ENCODE data around the gene USP22. TPM values are rescaled to one million over a fixed set of nuclear protein-coding genes. Genes with fewer than 3 reads are reported as not detected.

USP22 gene
- total and polyA plus RNA-seq, 4 donors, result 27.2 to 109 (median 58.1) TPM

DNA sequence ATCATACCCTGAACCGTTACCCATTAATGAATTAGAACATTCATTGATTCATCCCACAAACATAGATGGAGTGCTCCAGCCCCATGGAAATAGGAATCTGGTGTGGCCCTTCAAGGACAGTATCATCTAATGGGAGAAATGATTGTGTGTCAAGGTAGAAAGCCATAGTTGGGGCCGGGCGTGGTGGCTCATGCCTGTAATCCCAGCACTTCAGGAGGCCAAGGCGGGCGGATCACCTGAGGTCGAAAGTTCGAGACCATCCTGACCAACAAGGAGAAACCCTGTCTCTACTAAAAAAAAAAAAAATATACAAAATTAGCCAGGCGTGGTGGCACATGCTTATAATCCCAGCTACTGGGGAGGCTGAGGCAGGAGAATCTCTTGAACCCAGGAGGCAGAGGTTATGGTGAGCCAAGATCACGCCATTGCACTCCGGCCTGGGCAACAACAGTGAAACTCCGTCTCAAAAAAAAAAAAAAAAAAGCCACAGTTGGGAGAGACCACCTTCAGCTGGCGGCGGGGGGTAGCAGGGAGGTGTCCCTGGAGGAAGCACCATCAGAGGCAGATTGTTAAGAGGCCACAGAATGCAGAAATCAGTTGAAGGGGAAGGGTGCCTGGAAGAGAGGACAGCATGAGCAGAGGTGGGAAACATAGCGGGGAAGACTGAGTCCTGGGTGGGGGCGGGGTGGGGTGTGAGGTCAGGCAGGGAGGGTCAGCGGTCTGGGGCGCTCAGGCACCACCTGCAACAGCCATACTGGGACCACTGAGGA lies 60.0 kb downstream of the USP22 start (continued):
- TF ChIP-seq TAF1 (conservative IDR thresholded peaks at IDR 0.05) (no peak), FOXA1 (IDR thresholded peaks at IDR 0.05) (no peak), MAX (IDR thresholded peaks at IDR 0.05) (no peak), HNF4G (IDR thresholded peaks at IDR 0.05) (no peak), NR2F2 (IDR thresholded peaks at IDR 0.05) (no peak), EGR1 (IDR thresholded peaks at IDR 0.05; ENCODE audit: low read depth in 2 of 2) (no peak), RAD21 (IDR thresholded peaks at IDR 0.05) (no peak), RXRA (IDR thresholded peaks at IDR 0.05) (no peak), GABPA (IDR thresholded peaks at IDR 0.05 in 1 of 2, conservative IDR thresholded peaks at IDR 0.05 in 1 of 2) (no peak)

GRCh38 chr17:20981046-20981920 lies 61.5 kb downstream of the USP22 start:
- H3K4me3 ChIP-seq (ENCODE audit: low read depth in 1 of 3, low read length in 3 of 3), result no peak overlapping the region
- TF ChIP-seq FOXA1 (IDR thresholded peaks at IDR 0.05), result no peak
- no peak for TF ChIP-seq RXRA (IDR thresholded peaks at IDR 0.05)
- no peak for TF ChIP-seq RAD21 (IDR thresholded peaks at IDR 0.05)
- no peak for TF ChIP-seq HNF4G (IDR thresholded peaks at IDR 0.05)
- TF ChIP-seq JUND (IDR thresholded peaks at IDR 0.05), result no peak
- no peak for TF ChIP-seq EGR1 (IDR thresholded peaks at IDR 0.05; ENCODE audit: low read depth in 2 of 2)
- peaks cover 0 to 5% (median 3%) of the 10 kb centered on the region in 4 donors for H3K4me1 ChIP-seq (ENCODE audit: control insufficient read depth in 4 of 4, insufficient read depth in 4 of 4, low read length in 3 of 4)
- WGBS, result 96% methylated on average over 14 of the region's 14 CpGs
- H3K27ac ChIP-seq (ENCODE audit: low read depth in 1 of 2, low read length in 2 of 2), result no peak overlapping the region
- H3K27me3 ChIP-seq (ENCODE audit: control insufficient read depth in 4 of 4, insufficient read depth in 4 of 4, low read length in 3 of 4), result peaks cover 0 to 2% (median 0%) of the 10 kb centered on the region in 4 donors
- H3K36me3 ChIP-seq (ENCODE audit: control insufficient read depth in 4 of 4, insufficient read depth in 3 of 4, low read depth in 1 of 4, low read length in 3 of 4), result no peaks in the 10 kb centered on the region
- no peaks in the 10 kb centered on the region for H3K9me3 ChIP-seq (ENCODE audit: control insufficient read depth in 4 of 4, low read length in 3 of 4)
- no peak for DNase-seq (ENCODE audit: low spot score)
- no peak overlapping the region for H3K9ac ChIP-seq (ENCODE audit: low read depth in 1 of 2, low read length in 2 of 2)

DNA sequence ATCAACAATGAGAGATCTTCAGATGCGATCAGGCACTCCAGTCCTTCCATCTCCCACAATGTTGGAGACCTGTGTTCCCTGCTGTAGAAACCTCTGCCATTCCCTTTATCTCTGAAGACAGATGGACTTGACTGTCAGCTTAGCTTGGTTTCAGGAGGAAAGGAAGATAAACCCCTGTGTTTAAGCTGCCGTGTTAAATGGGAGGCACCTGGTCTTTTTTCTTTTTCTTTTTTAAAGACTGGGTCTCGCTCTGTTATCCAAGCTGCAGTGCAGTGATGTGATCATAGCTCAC lies 63.1 kb downstream of the USP22 start:
- WGBS, result 73% methylated on average over 3 of the region's 3 CpGs
- H3K4me3 ChIP-seq (ENCODE audit: low read depth in 1 of 3, low read length in 3 of 3), result no peak overlapping the region
- no peaks in the 10 kb centered on the region for H3K36me3 ChIP-seq (ENCODE audit: control insufficient read depth in 4 of 4, insufficient read depth in 3 of 4, low read depth in 1 of 4, low read length in 3 of 4)
- H3K27me3 ChIP-seq (ENCODE audit: control insufficient read depth in 4 of 4, insufficient read depth in 4 of 4, low read length in 3 of 4), result peaks cover 0 to 4% (median under 1%) of the 10 kb centered on the region in 4 donors
- no peaks in the 10 kb centered on the region for H3K9me3 ChIP-seq (ENCODE audit: control insufficient read depth in 4 of 4, low read length in 3 of 4)
- no peak overlapping the region for H3K9ac ChIP-seq (ENCODE audit: low read depth in 1 of 2, low read length in 2 of 2)
- TF ChIP-seq JUND (IDR thresholded peaks at IDR 0.05) (no peak), REST (IDR thresholded peaks at IDR 0.05) (no peak), RXRA (IDR thresholded peaks at IDR 0.05) (no peak), MAX (IDR thresholded peaks at IDR 0.05) (no peak), FOXA1 (IDR thresholded peaks at IDR 0.05) (no peak), RAD21 (IDR thresholded peaks at IDR 0.05) (no peak)
- TF ChIP-seq, protein P1, sequence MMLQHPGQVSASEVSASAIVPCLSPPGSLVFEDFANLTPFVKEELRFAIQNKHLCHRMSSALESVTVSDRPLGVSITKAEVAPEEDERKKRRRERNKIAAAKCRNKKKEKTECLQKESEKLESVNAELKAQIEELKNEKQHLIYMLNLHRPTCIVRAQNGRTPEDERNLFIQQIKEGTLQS (IDR thresholded peaks at IDR 0.05), result no peak
- no peak overlapping the region for H3K27ac ChIP-seq (ENCODE audit: low read depth in 1 of 2, low read length in 2 of 2)
- no peak for DNase-seq (ENCODE audit: low spot score)
- H3K4me1 ChIP-seq (ENCODE audit: control insufficient read depth in 4 of 4, insufficient read depth in 4 of 4, low read length in 3 of 4), result peaks cover 0 to 5% (median 3%) of the 10 kb centered on the region in 4 donors

All from liver (tissue), 9 donors.